Measurements from ENCODE around the gene GUCY2F.

DNA sequence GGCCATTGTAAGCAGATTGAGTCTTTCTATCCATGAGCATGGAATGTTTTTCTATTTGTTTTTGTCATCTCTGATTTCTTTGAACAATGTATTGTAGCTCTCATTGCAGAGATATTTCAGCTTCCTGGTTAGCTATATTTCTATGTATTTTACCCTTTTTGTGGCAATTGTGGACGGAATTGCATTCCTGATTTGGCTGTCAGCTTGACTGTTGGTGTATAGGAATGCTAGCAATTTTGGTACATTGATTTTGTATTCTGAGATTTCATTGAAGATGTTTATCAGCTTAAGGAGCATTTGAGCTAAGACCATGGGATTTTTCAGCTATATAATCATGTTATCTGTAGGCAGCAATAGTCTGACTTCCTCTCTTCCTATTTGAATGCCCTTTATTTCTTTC is 154.6 kb downstream of the GUCY2F start:
- TF ChIP-seq TAF1 (IDR thresholded peaks at IDR 0.05; ENCODE audit: borderline replicate concordance, insufficient read depth, low read length) (no peak), POLR2AphosphoS5 (IDR thresholded peaks at IDR 0.05; ENCODE audit: low read depth, low read length) (no peak), SIN3A (IDR thresholded peaks at IDR 0.05; ENCODE audit: borderline replicate concordance, insufficient read depth, low read length) (no peak)
- TF ChIP-seq, protein P1, sequence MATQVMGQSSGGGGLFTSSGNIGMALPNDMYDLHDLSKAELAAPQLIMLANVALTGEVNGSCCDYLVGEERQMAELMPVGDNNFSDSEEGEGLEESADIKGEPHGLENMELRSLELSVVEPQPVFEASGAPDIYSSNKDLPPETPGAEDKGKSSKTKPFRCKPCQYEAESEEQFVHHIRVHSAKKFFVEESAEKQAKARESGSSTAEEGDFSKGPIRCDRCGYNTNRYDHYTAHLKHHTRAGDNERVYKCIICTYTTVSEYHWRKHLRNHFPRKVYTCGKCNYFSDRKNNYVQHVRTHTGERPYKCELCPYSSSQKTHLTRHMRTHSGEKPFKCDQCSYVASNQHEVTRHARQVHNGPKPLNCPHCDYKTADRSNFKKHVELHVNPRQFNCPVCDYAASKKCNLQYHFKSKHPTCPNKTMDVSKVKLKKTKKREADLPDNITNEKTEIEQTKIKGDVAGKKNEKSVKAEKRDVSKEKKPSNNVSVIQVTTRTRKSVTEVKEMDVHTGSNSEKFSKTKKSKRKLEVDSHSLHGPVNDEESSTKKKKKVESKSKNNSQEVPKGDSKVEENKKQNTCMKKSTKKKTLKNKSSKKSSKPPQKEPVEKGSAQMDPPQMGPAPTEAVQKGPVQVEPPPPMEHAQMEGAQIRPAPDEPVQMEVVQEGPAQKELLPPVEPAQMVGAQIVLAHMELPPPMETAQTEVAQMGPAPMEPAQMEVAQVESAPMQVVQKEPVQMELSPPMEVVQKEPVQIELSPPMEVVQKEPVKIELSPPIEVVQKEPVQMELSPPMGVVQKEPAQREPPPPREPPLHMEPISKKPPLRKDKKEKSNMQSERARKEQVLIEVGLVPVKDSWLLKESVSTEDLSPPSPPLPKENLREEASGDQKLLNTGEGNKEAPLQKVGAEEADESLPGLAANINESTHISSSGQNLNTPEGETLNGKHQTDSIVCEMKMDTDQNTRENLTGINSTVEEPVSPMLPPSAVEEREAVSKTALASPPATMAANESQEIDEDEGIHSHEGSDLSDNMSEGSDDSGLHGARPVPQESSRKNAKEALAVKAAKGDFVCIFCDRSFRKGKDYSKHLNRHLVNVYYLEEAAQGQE (IDR thresholded peaks at IDR 0.05; ENCODE audit: insufficient read depth in 1 of 2, low read depth in 2 of 2, low read length in 2 of 2) = no peak
